Thoracic aorta (tissue), 2 donors: ENCODE results near the gene ALK. TPM values are rescaled to one million over a fixed set of nuclear protein-coding genes. Genes with fewer than 3 reads are reported as not detected.

ENCODE experiments used
- ATAC-seq: fragments of 150-250 bp; one replicate; pipeline ENCODE4 v1.8.0; 2017; ENCODE audit warnings: low read depth; ENCODE audit not compliant: insufficient number of reproducible peaks, low FRiP score
- DNase-seq: peaks from one replicate; pipeline ENCODE4 v3.0.0-alpha.2; 2020; ENCODE audit warnings: low spot score
- H3K27ac ChIP-seq, 2 donors: fragments of 200-600 bp; sonication (generic); 1 replicate in 1 of 2; 2 replicates in 1 of 2; pipeline ENCODE4 v1.5.1; 2016; ENCODE audit warnings: mild to moderate bottlenecking in 2 of 2, moderate library complexity in 2 of 2
- H3K27me3 ChIP-seq: fragments of 200-600 bp; sonication (generic); replicated peaks from 2 replicates; pipeline ENCODE4 v1.6.0; 2016; ENCODE audit warnings: mild to moderate bottlenecking; ENCODE audit not compliant: insufficient read depth
- H3K36me3 ChIP-seq: fragments of 200-600 bp; sonication (generic); one replicate; pipeline ENCODE4 v1.5.1; 2016
- H3K4me1 ChIP-seq, 2 donors: fragments of 200-600 bp; sonication (generic); 1 replicate in 1 of 2; 2 replicates in 1 of 2; pipeline versions ENCODE4 v1.5.1 to v1.6.0; 2016; ENCODE audit warnings: low read depth in 2 of 2, mild to moderate bottlenecking in 1 of 2; ENCODE audit not compliant: control insufficient read depth in 1 of 2
- H3K4me3 ChIP-seq: fragments of 200-600 bp; sonication (generic); 2 replicates; pipeline ENCODE4 v1.5.1; 2016; ENCODE audit warnings: mild to moderate bottlenecking
- H3K9me3 ChIP-seq: fragments of 200-600 bp; sonication (generic); 2 replicates; pipeline ENCODE4 v1.5.1; 2016
- CTCF ChIP-seq: fragments of 200-600 bp; sonication (generic); IDR thresholded peaks from one replicate; pipeline ENCODE4 v1.5.1; 2019; ENCODE audit warnings: antibody characterized with exemption
- total RNA-seq, 2 donors: library from RNA; depleted of rRNA; stranded (reverse); fragments of >200 nt; gene quantifications; one replicate each; pipeline versions ENCODE4 v1.1.0 to v1.2.3, GENCODE V29; 2016

ALK gene
- total RNA-seq, 2 donors from 2014 or later = 2.0 TPM; not detected in 1

GRCh38 chr2:29643196-29643595, 278.2 kb downstream of the ALK start:
- Histone ChIP-seq H3K4me1 (no peaks in the 10 kb centered on the region), H3K36me3 (no peaks in the 10 kb centered on the region), H3K9me3 (no peaks in the 10 kb centered on the region), H3K27me3 (no peaks in the 10 kb centered on the region), H3K4me3 (no peak overlapping the region), H3K27ac (no peak overlapping the region)
- TF ChIP-seq CTCF = no peak
- ATAC-seq (no peak), DNase-seq (no peak)

GRCh38 chr2:29640360-29640759, 281.0 kb downstream of the ALK start:
- Histone ChIP-seq H3K27ac (no peak overlapping the region), H3K36me3 (no peaks in the 10 kb centered on the region), H3K4me1 (no peaks in the 10 kb centered on the region), H3K27me3 (no peaks in the 10 kb centered on the region), H3K4me3 (no peak overlapping the region), H3K9me3 (no peaks in the 10 kb centered on the region)
- DNase-seq (no peak), ATAC-seq (no peak)
- TF ChIP-seq CTCF = no peak

GRCh38 chr2:29638641-29639040, 282.7 kb downstream of the ALK start:
- no peaks in the 10 kb centered on the region for H3K4me1 ChIP-seq
- TF ChIP-seq CTCF = no peak

GRCh38 chr2:29634916-29635315, 286.5 kb downstream of the ALK start:
- Histone ChIP-seq H3K27me3 (no peaks in the 10 kb centered on the region), H3K36me3 (no peaks in the 10 kb centered on the region), H3K27ac (no peak overlapping the region), H3K9me3 (no peaks in the 10 kb centered on the region), H3K4me1 (no peaks in the 10 kb centered on the region), H3K4me3 (no peak overlapping the region)
- no peak for DNase-seq
- ATAC-seq = no peak
- TF ChIP-seq CTCF = no peak

More at GRCh38 chr2:29638641-29639040, 282.7 kb downstream of the ALK start:
- Histone ChIP-seq H3K27me3 (no peaks in the 10 kb centered on the region), H3K4me3 (no peak overlapping the region), H3K36me3 (no peaks in the 10 kb centered on the region), H3K27ac (no peak overlapping the region), H3K9me3 (no peaks in the 10 kb centered on the region)
- DNase-seq (no peak), ATAC-seq (no peak)

DNA sequence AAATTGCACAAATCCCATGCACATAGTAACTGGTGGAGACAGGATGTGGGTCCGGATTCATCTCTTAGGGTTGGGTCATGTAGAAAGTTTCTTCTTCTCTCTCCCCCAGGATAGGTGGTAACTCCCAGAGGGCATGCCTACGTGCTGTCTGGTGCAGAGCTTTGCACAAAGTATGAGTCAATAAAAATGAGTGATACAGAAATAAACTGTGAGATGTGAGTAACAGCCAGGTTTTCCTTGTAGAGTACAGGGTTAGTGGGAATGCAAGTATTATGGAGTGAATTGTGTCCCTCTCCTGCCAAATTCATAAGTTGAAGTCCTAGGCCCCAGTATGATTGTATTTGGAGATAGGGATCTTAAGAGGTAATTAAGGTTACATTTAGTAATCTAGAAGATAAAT, 289.4 kb downstream of the ALK start:
- no peak overlapping the region for H3K27ac ChIP-seq
- no peaks in the 10 kb centered on the region for H3K4me1 ChIP-seq
- DNase-seq (no peak), ATAC-seq (no peak)
- no peaks in the 10 kb centered on the region for H3K36me3 ChIP-seq
- no peak for TF ChIP-seq CTCF
- no peaks in the 10 kb centered on the region for H3K27me3 ChIP-seq
- H3K9me3 ChIP-seq = no peaks in the 10 kb centered on the region
- H3K4me3 ChIP-seq = no peak overlapping the region
